EL (cell line): ENCODE results near the gene SLC4A9.

ENCODE experiments used
- DNase-seq: peaks from one replicate; pipeline ENCODE4 v3.0.0-alpha.2; 2016

The SLC4A9 gene, protein sequence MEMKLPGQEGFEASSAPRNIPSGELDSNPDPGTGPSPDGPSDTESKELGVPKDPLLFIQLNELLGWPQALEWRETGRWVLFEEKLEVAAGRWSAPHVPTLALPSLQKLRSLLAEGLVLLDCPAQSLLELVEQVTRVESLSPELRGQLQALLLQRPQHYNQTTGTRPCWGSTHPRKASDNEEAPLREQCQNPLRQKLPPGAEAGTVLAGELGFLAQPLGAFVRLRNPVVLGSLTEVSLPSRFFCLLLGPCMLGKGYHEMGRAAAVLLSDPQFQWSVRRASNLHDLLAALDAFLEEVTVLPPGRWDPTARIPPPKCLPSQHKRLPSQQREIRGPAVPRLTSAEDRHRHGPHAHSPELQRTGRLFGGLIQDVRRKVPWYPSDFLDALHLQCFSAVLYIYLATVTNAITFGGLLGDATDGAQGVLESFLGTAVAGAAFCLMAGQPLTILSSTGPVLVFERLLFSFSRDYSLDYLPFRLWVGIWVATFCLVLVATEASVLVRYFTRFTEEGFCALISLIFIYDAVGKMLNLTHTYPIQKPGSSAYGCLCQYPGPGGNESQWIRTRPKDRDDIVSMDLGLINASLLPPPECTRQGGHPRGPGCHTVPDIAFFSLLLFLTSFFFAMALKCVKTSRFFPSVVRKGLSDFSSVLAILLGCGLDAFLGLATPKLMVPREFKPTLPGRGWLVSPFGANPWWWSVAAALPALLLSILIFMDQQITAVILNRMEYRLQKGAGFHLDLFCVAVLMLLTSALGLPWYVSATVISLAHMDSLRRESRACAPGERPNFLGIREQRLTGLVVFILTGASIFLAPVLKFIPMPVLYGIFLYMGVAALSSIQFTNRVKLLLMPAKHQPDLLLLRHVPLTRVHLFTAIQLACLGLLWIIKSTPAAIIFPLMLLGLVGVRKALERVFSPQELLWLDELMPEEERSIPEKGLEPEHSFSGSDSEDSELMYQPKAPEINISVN

DNA sequence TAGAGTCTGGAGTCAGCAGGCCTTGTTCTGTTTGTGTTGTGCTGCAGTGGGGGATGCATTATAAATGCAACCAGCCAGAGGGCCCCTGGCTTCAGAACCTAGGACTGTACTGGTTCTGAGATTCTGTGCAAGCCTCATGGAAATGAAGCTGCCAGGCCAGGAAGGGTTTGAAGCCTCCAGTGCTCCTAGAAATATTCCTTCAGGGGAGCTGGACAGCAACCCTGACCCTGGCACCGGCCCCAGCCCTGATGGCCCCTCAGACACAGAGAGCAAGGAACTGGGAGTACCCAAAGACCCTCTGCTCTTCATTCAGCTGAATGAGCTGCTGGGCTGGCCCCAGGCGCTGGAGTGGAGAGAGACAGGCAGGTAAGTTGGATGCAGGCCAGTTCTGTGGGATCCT, at the start of gene SLC4A9:
Gene SLC4A9, plus strand, starts transcription at position 94 of the 400 bp plus-strand sequence. Its CDS starts 43 bp downstream, at position 137.
- no peak for DNase-seq

DNA sequence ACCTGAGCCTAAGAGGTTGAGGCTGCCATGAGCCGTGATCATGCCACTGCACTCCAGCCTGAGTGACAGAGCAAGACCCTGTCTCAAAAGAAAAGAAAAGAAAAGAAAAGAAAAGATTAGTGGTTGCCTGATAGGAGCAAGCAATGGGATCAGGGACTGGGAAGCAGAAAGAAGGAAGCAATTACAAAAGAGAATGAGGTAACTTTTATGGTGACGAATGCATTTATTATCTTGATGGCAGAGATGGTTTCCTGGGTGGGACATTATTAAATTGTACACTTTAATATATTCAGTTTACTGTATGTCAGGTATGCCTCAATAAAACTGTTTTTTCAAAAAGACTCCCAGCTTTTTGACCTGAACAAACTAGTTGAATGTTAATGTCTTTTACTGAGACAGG, 49.6 kb upstream of the SLC4A9 start:
- no peak for DNase-seq

DNA sequence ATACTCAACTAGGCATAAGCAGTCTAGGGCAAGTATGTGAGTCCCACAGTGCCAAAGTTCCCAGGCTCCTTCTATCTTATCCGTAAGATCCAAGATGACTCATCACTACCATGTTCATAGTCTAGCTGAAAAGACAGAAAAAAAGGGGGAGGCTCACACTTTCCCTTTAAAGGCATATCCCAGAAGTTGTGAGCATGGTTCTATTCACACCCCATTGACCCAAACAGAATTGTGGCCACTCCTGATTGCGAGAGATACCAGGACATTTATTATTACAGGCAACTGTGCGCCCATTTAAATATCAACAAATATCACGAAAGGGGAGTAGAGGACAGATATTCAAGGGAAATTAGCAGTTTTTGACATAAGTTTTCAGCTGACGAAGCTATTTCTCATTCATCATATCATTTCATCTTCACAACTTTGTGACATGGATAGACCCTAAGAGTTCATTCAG, 49.0 kb upstream of the SLC4A9 start:
- DNase-seq = peak; percentile 90

DNA sequence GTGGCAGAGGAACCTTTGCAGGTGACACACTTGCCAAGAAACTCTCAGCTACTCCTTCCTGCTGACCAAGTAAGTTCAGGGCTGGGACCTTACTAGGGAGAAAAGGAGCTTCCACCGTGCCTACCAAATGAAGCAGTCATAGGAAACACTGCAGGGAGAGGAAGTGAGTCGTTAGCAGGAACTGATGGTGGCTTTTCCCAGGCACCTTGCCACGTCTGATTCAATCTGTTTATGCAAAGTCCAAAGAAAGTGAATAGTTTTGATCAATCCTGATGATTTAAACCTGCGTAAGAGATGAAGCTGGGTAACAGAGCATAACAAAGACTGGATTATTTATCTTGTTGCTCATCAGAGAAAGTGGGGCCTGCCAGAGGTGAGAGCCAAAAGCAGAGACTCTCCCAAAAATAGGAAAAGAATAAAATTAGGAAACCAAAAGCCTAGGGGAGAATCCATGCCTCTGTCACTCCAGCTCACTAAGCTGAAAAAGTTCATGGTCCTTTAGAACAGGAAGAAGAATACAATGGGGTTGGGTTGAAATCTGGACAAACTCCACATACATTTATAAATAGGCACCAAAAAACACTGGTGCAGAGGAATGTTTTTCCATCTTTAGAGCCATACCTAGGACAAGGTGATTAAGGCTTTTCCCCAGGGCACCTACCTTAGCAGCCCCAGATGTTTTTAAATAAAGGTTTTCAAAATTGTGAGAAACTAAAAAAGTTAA, 47.8 kb upstream of the SLC4A9 start:
- peak; percentile 96 for DNase-seq

DNA sequence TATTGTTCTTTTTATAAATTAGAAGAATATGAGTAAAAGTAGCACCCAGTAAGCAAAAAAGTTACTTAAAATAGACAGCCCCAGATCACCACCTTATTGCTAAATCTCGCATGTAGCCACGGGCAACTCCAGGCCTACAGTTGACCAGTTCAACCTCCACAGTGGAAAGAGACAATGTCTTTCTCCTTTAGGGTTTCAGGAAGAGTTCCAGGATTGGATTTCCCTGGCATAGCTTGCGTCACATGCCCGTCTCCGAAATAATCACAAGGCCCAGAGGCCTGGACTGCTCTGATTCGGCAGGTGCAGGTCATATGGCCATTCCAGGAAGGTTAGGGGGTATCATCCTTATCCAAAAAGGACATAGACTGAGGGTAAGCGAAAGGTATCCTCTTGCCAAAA, 47.2 kb upstream of the SLC4A9 start:
- no peak for DNase-seq

DNA sequence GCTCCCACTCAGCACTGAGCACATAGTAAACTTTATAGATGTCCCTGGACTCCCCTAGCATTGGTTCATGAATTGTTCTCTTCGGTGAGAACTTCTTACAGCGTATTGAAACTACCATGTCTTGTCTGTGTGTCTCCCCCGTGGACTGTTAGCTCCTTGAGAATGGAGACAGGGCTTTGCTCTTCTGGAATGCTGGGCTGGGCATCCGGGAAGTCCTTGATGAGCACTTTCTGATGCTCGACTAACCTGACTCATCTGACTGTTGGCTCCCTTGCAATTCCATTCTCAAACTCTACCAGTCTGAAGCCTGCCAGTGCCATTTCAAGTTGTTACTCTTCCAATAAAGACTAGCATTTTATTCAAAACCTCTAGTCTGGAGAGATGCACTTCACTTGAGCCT, 42.1 kb upstream of the SLC4A9 start:
- peak; percentile 84 for DNase-seq

DNA sequence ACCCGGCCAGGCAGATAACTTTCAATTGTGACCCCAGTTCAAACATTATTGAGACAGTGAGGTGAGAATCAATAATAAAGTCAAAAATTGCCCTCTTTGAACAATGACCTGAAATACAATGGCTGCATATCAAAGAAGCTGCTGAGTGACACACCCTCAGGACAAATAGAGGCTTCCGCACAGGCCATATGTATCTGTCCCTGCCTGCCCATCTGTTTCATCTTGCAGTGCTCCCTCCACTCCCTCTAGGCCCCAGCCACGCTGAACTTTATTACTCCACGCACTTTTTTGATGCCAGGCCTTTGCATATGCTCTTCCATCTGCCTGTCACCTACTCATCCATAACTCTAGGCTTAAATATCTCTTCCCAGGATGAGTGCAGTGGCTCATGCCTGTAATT, 41.2 kb upstream of the SLC4A9 start:
- no peak for DNase-seq

DNA sequence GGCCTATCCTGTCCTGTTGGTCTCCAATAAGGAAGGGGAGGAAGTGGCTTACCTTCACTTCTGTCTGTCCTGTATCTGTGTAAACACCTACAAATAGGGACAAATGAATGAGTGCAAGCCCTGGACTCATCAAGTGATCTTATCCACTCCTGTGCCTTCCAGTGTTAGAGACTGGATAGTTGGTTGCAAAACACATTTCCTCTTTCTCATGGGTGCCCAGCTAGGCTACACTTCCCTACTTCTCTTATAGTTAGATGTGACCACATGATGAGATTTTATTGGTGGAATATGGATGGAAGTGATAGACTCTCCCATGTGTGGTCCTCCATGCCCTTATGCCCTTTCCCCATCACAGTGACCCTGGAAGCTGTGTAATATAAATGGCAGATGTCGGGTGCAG, 40.2 kb upstream of the SLC4A9 start:
- DNase-seq = no peak

DNA sequence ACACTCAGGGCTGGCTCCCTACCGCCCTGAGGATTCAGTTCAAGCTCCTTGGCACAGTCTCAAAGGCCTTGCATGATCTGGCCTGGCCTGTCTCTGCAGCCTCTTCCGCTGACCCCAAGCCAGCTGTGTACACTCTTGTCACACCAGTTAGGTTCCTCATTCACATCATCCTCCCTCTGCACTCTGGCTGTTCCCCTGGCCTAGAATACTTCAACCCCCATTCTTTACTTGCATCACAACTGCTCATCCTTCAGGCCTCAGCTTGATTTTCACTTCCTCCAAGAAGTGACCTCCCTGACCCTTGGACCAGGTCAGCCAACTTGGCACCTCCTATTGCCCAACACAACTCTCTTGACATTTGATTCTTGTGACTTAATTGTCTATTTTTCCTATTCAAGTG, 38.2 kb upstream of the SLC4A9 start:
- DNase-seq = no peak

DNA sequence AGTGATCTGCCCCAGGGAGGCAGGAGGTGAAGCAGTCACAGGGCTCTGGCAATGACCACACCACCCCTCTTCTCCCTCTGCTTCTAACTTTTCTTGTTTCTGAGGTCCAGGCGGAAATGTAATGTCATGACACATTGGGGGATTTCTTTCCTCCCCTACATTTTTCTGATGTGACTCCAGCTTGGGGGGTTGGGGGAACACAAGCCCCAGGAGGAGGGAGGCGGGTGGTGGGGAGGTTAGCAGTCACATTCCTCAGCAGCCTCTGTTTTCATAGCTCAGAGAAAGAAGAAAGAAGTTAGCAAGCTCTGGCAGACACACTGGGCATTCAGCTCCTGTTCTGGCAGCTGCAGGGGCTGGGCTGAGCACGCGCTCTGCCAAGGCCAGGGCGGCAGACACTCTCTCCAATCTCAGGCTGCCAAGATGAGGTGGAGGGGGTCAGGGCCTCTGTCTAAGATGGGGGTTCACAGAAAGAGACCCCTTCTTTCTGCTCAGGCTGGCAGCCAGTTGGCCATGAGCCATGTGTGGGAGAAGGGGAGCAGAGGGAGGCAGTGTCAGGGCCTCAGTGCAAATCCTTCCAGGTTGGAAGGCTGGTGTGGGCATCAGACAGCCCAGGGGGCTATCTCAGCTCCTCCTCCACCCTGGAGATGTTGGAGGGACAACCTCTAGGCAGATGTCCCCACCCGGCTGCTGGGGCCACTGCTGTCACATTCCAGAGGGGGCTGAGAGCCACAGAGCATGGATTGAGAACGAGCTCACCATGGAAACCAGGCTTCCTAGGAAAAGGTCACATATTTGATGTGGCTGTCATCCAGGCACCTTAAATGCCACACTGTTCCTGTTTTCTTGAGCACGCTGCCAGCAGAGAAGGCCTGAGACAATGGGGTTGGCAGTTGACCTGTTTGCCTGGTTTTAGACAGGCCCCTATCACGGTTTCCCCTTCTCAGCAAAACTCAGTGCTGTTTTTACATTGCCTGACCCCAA, 37.0 kb upstream of the SLC4A9 start:
- DNase-seq = peak; percentile 99

DNA sequence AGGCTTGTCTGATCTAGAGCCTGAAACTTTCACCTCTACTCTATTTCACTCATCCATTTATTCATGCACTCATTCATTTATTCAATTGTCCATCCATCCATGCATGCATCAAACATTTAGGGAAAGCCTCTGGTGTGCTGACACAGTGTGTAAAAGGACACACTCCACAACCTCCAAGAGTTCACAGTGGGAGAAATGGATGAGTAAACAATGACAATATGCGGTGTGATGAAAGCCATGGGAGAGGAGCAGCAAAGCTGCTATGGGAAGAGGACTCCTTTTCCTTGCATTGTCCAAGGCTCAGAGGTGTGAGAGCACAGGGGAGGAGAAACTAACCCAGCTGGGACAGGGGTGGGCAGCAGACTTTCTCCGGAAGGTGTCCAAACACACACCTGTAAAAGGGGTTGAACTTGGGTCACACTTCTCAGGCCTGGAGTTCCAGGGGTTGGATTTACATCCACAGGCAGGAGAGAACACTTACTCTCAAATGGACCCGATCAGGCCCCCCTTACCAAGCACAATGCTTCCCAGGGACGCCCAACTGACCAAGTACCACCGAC, 35.9 kb upstream of the SLC4A9 start:
- no peak for DNase-seq

DNA sequence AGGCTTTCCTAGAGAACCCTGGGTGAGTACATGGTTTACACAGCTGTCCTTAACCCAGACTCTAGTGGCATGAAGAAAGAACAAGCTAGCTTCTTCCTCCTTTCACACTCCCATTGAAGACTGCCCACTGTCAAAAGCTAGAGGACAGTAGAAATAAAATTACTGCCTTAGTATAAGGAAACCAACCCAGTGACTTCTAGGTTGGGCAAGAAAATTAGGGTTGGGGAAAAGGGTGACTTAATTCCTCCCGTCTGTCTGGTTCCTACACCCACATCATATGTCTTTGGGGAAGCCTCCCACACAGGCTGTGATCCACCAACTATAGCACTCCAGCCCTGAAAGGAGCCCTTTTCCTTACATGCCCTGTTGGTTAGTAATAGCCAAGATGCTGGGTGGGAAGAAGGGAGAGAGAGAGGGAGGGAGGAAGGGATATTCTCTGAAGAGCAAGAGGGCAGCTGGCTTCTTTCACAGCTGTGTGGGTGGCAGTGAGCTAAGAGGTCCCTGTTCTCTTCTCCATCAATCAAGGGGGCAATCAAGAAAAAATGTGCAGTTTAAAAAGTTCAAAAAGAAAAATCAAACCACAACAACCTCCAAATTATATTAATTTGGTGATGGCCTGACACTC, 35.3 kb upstream of the SLC4A9 start:
- peak; percentile 77 for DNase-seq

DNA sequence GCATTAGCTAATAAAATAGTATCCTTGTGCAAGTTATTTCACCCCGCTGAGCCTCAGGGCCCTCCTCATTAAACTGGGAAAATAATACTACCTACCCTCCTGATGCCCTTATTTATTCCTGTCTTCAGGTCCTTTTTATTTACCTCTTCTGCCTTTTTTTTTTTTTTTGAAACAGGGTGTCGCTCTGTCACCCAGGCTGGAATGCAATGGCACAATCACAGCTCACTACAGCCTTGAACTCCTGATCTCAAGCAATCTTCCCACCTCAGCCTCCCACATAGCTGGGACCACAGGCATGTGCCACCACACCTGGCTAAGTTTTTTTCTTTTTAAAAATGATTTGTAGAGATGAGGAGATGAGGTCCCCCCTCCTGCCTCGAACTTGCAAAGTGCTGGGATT, 34.5 kb upstream of the SLC4A9 start:
- DNase-seq = no peak

DNA sequence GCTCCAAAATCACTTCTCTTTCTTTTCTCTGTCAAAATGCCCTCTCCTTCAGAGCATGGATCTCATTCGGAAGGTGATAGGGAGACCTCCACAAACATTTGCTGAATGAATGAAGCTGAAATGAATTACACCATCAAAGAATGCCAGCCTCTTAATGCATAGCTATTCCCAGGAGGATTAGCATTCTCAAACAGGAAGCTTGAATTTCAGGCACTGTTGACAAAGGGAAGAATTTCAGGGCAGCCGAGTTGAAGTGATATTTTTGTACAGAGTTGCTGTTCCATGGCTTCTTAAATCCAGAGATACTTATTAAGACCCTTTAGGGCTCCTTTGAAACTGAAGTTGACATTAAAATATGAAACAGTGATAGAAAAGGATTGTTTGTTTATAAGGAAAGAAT, 32.4 kb upstream of the SLC4A9 start:
- DNase-seq = no peak

DNA sequence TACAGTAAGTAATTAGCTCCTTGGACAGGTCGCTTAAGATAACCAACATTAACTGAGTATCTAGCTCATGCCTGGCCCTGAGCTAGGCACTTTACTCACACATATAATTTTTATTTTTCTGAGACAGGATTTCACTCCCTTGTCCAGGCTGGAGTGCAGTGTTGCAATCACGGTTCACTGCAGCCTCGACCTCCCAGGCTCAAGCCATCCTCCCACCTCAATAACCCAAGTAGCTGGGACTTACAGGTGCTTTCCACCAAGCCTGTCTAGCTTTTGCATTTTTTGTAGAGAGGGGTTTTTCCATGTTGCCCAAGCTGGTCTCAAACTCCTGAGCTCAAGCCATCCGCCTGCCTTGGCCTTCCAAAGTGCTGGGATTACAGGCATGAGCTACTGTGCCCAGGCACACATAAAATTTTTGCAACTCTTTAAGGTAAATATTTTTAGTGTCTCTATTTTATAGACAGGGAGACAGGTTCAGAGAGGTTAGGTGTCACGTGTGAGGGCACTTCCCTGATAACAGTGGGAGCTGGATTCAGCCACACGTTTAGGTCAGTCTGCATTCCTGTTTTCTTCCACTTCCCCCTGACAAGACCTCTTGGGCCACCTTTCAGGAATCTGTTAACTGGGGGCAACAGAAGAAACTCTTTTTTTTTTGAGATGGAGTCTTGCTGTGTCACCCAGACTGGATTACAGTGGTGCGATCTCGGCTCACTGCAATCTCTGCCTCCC, 31.8 kb upstream of the SLC4A9 start:
- no peak for DNase-seq

DNA sequence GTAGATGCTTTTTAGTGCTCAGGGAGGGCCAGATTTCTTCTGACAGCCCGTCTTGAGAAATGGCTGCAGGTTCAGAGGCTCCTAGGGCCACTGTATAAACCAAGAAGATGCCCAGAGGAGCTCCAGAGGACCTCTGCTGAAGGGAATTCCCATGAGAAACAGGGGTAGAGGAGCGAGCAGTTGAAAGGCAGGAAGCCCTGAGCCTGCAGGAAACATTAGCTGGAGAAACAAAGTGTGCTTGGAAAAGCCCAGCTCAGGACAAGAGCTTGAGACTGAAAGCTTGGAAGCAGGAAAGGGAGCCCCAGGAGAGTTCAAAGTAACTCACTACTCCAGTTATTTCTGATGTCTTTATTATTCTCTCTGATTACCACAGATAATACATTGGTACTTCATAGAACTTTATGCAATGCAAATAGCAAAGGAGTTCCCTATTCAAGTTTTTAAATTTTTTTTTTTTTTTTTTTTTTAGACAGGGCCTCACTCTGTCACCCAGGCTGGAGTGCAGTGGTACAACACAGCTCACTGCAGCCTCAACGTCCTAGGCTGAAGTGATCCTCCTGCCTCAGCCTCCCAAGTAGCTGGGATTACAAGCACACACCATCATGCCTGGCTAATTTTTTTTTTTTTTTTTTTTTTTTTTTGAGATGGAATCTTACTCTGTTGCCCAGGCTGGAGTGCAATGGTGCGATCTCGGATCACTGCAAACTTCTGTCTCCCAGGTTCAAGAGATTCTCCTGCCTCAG, 30.1 kb upstream of the SLC4A9 start:
- no peak for DNase-seq

DNA sequence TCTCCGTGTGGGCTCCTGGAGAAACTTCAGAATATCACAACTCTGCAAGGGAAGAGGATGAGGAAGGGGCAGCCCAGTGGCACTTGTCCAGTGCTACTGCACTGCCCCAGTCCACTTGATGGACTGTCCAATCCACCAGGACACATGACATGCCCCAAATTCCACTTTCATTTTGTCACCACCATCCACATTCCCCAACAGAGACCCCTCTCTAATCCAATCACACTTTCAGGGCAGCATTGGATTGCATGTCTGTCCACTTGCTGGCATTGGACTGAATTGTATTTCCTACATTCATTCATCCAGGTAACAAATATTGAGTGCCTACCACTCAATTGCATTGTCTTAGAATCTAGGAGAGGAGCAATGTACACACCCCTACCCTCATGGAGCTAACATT, 28.4 kb upstream of the SLC4A9 start:
- DNase-seq = no peak

DNA sequence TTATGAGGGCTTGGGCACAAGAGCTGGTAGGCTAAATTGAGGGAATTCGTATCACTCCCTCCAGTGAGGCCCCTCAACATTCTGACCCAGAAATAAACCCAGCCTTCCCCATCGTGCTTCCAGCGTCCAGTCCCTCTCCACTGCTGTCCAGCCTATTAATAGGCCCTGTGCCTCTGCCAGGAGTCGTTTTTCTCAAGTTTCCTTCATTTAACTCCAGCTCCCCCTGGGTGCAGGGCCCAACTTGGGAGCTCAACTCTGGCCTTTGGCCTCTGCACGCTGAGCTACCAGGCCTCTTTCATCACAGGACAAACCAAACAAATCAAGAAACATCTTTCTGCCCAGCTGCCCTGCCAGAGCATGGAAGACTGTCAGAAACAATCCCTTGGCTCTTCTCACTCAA, 23.6 kb upstream of the SLC4A9 start:
- no peak for DNase-seq

DNA sequence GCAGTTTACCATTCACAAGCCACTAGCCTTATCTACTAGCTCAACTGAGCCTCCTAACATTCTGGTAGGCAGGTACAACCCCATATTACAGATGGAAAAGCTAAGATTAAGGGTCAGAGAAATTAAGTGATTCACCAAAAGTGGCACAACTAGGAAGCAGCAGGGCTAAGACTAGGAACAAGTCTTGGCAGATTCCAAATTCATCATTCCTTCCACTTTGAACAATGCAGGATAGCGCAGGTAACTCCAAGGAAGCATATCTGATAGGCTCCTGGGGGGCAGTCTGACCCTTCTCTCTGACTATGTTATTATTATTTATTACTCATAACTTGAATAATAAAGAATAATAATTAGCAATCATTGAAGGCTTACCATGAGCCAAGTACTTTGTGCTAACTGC, 22.1 kb upstream of the SLC4A9 start:
- DNase-seq = no peak

DNA sequence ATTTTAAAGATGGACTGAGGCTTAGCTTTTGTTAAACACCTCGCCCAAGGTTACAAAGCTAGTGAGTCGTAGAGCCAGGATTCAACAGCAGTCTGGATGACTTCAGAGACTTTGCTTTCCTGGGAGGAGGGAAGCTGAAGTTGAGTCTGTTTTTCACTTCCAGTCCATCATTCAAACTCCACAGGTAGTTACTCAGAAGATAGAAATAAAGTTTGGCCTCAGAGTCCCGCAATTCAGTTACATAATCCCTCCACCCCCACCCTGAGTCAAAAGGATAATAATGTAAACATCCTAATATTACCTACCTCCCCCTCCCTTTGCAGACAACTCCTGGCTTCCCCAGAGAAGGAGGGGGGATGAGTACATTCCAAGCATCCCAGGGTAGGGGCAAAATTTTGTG, 21.7 kb upstream of the SLC4A9 start:
- DNase-seq = no peak
